H1 (cell line): ENCODE results near the gene RHD. TPM values are rescaled to one million over a fixed set of nuclear protein-coding genes. Genes with fewer than 3 reads are reported as not detected.
"Not testable (repeated sequence)": the region's sequence is repeated elsewhere in the genome, so short reads cannot be mapped to it uniquely, and the experiment has no call there.

Experiments used
- CTCF ChIA-PET: fragments of 300-600 bp; sonication (Branson Sonifier 250); formaldehyde crosslinking; loops from one replicate; lab custom pipeline; 2021; ENCODE audit not compliant: partially characterized antibody; lab: Charles Lee
- POLR2A ChIA-PET: fragments of 300-600 bp; sonication (Branson Sonifier 250); formaldehyde crosslinking; loops from one replicate; lab custom pipeline; 2021; ENCODE audit warnings: inconsistent platforms; ENCODE audit not compliant: partially characterized antibody; lab: Charles Lee
- DNase-seq, 2 experiments: peaks; one replicate each; pipeline versions ENCODE4 v3.0.0 to v3.0.0-alpha.2; 2010 to 2022; ENCODE audit warnings: low spot score in 2 of 2, low read depth in 1 of 2, mixed read lengths in 1 of 2
- FAIRE-seq: peaks from 2 replicates; lab custom pipeline; 2011; peaks lifted over from hg19 to GRCh38; lab: Jason Lieb, UNC
- H2AFZ ChIP-seq: 2 replicates; pipeline ENCODE4 v1.8.1; 2012; ENCODE audit warnings: low read length, inconsistent platforms
- H2AK5ac ChIP-seq: 2 replicates; pipeline ENCODE4 v1.6.1; 2013; ENCODE audit warnings: low read depth, low read length
- H2BK120ac ChIP-seq: replicated peaks from 2 replicates; pipeline ENCODE3; 2013; ENCODE audit warnings: low read depth, low read length, inconsistent platforms
- H2BK12ac ChIP-seq: 2 replicates; pipeline ENCODE4 v1.6.1; 2013; ENCODE audit warnings: low read depth, low read length
- H2BK15ac ChIP-seq: 2 replicates; pipeline ENCODE4 v1.6.1; 2013; ENCODE audit warnings: low read length
- H2BK20ac ChIP-seq: 2 replicates; pipeline ENCODE4 v1.6.1; 2013; ENCODE audit warnings: low read length
- H2BK5ac ChIP-seq: 2 replicates; pipeline ENCODE4 v1.6.1; 2013; ENCODE audit warnings: low read depth, low read length
- H3K14ac ChIP-seq: 2 replicates; pipeline ENCODE4 v1.6.1; 2013; ENCODE audit warnings: inconsistent platforms; ENCODE audit not compliant: insufficient read length
- H3K18ac ChIP-seq: 2 replicates; pipeline ENCODE4 v1.6.1; 2013; ENCODE audit warnings: low read length; ENCODE audit errors: extremely low read depth
- H3K23ac ChIP-seq: 2 replicates; pipeline ENCODE4 v1.6.1; 2013; ENCODE audit warnings: inconsistent platforms; ENCODE audit not compliant: insufficient read length
- H3K23me2 ChIP-seq: 2 replicates; pipeline ENCODE4 v1.6.1; 2013; ENCODE audit warnings: low read depth, low read length
- H3K27ac ChIP-seq: 2 replicates; pipeline ENCODE4 v1.6.1; 2011; ENCODE audit warnings: low read depth, low read length, inconsistent platforms
- H3K27me3 ChIP-seq, 4 experiments: replicated peaks in 1 of 4; 1 replicate in 1 of 4; 2 replicates in 3 of 4; pipeline versions ENCODE4 v1.6.1 to v1.8.1; 2011 to 2013; ENCODE audit warnings: low read length in 3 of 4, mild to moderate bottlenecking in 3 of 4, inconsistent platforms in 2 of 4, mixed read lengths in 2 of 4, moderate library complexity in 1 of 4; ENCODE audit not compliant: control insufficient read depth in 3 of 4, insufficient read depth in 3 of 4; ENCODE audit errors: extremely low read depth in 1 of 4
- H3K36me3 ChIP-seq, 4 experiments: 2 replicates each; pipeline versions ENCODE4 v1.6.1 to v1.8.1; 2011 to 2013; ENCODE audit warnings: mild to moderate bottlenecking in 4 of 4, low read length in 3 of 4, moderate library complexity in 2 of 4, control low read depth in 1 of 4, inconsistent platforms in 1 of 4; ENCODE audit not compliant: insufficient read depth in 4 of 4, control insufficient read depth in 2 of 4
- H3K4ac ChIP-seq: replicated peaks from 2 replicates; pipeline ENCODE3; 2013; ENCODE audit warnings: low read length, low read depth, mixed read lengths, inconsistent platforms; ENCODE audit not compliant: insufficient read length
- H3K4me1 ChIP-seq, 4 experiments: replicated peaks in 1 of 4; 1 replicate in 1 of 4; 2 replicates in 3 of 4; pipeline versions ENCODE4 v1.6.1 to v1.8.1; 2011 to 2013; ENCODE audit warnings: low read length in 3 of 4, inconsistent platforms in 2 of 4, mixed read lengths in 1 of 4; ENCODE audit not compliant: insufficient read depth in 4 of 4, control insufficient read depth in 3 of 4
- H3K4me2 ChIP-seq, 2 experiments: 2 replicates each; pipeline versions ENCODE4 v1.6.1 to v1.8.1; 2011 to 2013; ENCODE audit warnings: low read depth in 2 of 2, low read length in 2 of 2, control low read depth in 1 of 2, inconsistent platforms in 1 of 2, mild to moderate bottlenecking in 1 of 2; ENCODE audit not compliant: insufficient read depth in 1 of 2
- H3K4me3 ChIP-seq, 4 experiments: fragments of 200-600, 300-600 bp in 1 of 4; sonication (generic), shearing (Covaris generic), sonication (Bioruptor Twin) in 1 of 4; 2 replicates each; pipeline versions ENCODE4 v1.5.1 to v1.8.1; 2011 to 2016; ENCODE audit warnings: low read length in 4 of 4, low read depth in 3 of 4, control low read depth in 2 of 4, inconsistent platforms in 2 of 4, mild to moderate bottlenecking in 2 of 4, mixed read lengths in 1 of 4, moderate library complexity in 1 of 4; ENCODE audit not compliant: insufficient read depth in 2 of 4; ENCODE audit errors: extremely low read depth in 1 of 4
- H3K56ac ChIP-seq: replicated peaks from 2 replicates; pipeline ENCODE3; 2013; ENCODE audit warnings: low read depth, mild to moderate bottlenecking, mixed read lengths, low read length, inconsistent platforms; ENCODE audit not compliant: insufficient read length
- H3K79me1 ChIP-seq: 2 replicates; pipeline ENCODE4 v1.6.1; 2013; ENCODE audit warnings: low read depth, low read length, control low read depth
- H3K79me2 ChIP-seq, 2 experiments: 2 replicates each; pipeline versions ENCODE4 v1.6.1 to v1.8.1; 2012 to 2013; ENCODE audit warnings: low read length in 2 of 2, mild to moderate bottlenecking in 2 of 2, inconsistent platforms in 1 of 2; ENCODE audit not compliant: insufficient read depth in 2 of 2, control insufficient read depth in 1 of 2
- H3K9ac ChIP-seq, 4 experiments: replicated peaks in 1 of 4; 1 replicate in 1 of 4; 2 replicates in 3 of 4; pipeline versions ENCODE4 v1.6.1 to v1.8.1; 2011 to 2013; ENCODE audit warnings: low read depth in 3 of 4, low read length in 3 of 4, control low read depth in 2 of 4, mild to moderate bottlenecking in 2 of 4, moderate library complexity in 2 of 4, inconsistent platforms in 1 of 4; ENCODE audit errors: extremely low read depth in 1 of 4
- H3K9me3 ChIP-seq, 2 experiments: 2 replicates each; pipeline versions ENCODE4 v1.6.1 to v1.8.1; 2012 to 2013; ENCODE audit warnings: mild to moderate bottlenecking in 2 of 2, moderate library complexity in 2 of 2, control low read depth in 1 of 2, inconsistent platforms in 1 of 2, low read depth in 1 of 2, low read length in 1 of 2, mixed read lengths in 1 of 2; ENCODE audit not compliant: insufficient read depth in 2 of 2
- H4K20me1 ChIP-seq, 2 experiments: replicated peaks in 1 of 2; 2 replicates each; pipeline versions ENCODE3 to v1.8.1; 2011 to 2013; ENCODE audit warnings: inconsistent platforms in 2 of 2, low read length in 2 of 2, mild to moderate bottlenecking in 1 of 2; ENCODE audit not compliant: insufficient read depth in 2 of 2, control insufficient read depth in 1 of 2
- H4K5ac ChIP-seq: 2 replicates; pipeline ENCODE4 v1.6.1; 2013; ENCODE audit warnings: low read length, low read depth, mixed read lengths, inconsistent platforms; ENCODE audit not compliant: insufficient read length
- H4K8ac ChIP-seq: 2 replicates; pipeline ENCODE4 v1.8.0; 2013; ENCODE audit warnings: mild to moderate bottlenecking, moderate library complexity, low read length, inconsistent platforms; ENCODE audit not compliant: insufficient read depth; ENCODE audit errors: extremely low read depth
- H4K91ac ChIP-seq: replicated peaks from 2 replicates; pipeline ENCODE3; 2013; ENCODE audit warnings: low read length, mixed read lengths, inconsistent platforms; ENCODE audit not compliant: insufficient read length
- WGBS, 2 experiments: shearing (Covaris generic) in 1 of 2; methylation state at CpG; one replicate each; pipeline versions ENCODE4 v1.1.6 to v1.1.7; 2013 to 2015; ENCODE audit warnings: low lambda C conversion rate in 2 of 2, mixed read lengths in 2 of 2, inconsistent platforms in 1 of 2, low coverage in 1 of 2, missing lambda C conversion rate in 1 of 2; ENCODE audit not compliant: insufficient replicate concordance in 2 of 2, insufficient coverage in 1 of 2, insufficient read length in 1 of 2; ENCODE audit errors: extremely low coverage in 1 of 2, missing lambda C conversion rate in 1 of 2; 5-methylcytosine and 5-hydroxymethylcytosine counted together
- polyA plus RNA-seq, 7 experiments: library from polyadenylated mRNA; depleted of rRNA in 3 of 7; stranded (reverse) in 5 of 7; unstranded in 2 of 7; fragments of >200 nt in 5 of 7; fragments of 200-250 nt in 2 of 7; gene quantifications; 1 replicate in 5 of 7; 2 replicates in 1 of 7; 4 replicates in 1 of 7; pipeline versions ENCODE4 v1.2.1 to v1.2.3, GENCODE V29; 2011 to 2013; ENCODE audit warnings: missing spikeins in 2 of 7, mixed read lengths in 2 of 7
- total RNA-seq: library from RNA; stranded (reverse); fragmentation: NEBNext Ultra II Directional; extraction: Animal tissue kit (Norgen Biotek cat#: 25700); gene quantifications from 2 replicates; pipeline ENCODE4 v1.2.1, GENCODE V29; 2021

Gene RHD
- total and polyA plus RNA-seq, 2 of the 8 experiments (the other 6 are each of a cell fraction or from before 2014, with no cell fraction given): 0.21 TPM; not detected in 1

DNA sequence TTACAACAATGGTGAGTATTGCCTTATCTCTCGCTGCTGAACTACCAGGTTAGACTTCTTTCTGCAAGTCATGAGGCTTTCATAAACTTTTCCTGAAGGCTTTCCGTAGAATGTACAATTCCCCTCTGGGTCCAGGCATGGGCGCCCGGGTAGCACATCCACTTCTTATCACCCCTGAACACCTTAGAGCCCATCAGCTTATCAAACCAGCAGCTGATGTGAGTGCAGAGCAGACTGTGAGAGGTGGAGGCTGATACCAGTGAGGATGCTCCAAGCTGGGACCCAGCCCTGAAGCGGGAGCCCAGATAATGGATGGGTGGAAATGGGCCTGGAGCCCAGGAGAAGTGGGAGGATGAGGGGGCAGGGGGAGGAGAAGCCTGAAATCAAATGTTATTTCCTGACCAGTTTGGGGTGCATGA lies 7.4 kb downstream of the RHD start:
- H3K79me1 ChIP-seq, H3K56ac ChIP-seq, H4K5ac ChIP-seq, H4K8ac ChIP-seq, H3K4me3 ChIP-seq, H3K18ac ChIP-seq, H3K9ac ChIP-seq, H4K20me1 ChIP-seq, H3K27me3 ChIP-seq, H4K91ac ChIP-seq, H3K4me2 ChIP-seq, H3K79me2 ChIP-seq, H2BK12ac ChIP-seq, H2BK15ac ChIP-seq, H3K4ac ChIP-seq, H3K9me3 ChIP-seq, CTCF ChIA-PET, H3K23ac ChIP-seq, FAIRE-seq, H3K27ac ChIP-seq, H3K4me1 ChIP-seq, DNase-seq, H3K14ac ChIP-seq, H2BK120ac ChIP-seq, H3K36me3 ChIP-seq, H2BK5ac ChIP-seq, H2AK5ac ChIP-seq, H3K23me2 ChIP-seq, H2BK20ac ChIP-seq, H2AFZ ChIP-seq: not testable (repeated sequence)
- POLR2A ChIA-PET: interaction anchor here (0.6 kb wide), 1 partner anchor 329 kb away, joined by 4 read pairs; no protein-coding TSS in a partner anchor
- WGBS, 2 experiments: 84% methylated on average over 4 of the region's 5 CpGs; no CpG with 5 or more reads in 1 of the 2 experiments

DNA sequence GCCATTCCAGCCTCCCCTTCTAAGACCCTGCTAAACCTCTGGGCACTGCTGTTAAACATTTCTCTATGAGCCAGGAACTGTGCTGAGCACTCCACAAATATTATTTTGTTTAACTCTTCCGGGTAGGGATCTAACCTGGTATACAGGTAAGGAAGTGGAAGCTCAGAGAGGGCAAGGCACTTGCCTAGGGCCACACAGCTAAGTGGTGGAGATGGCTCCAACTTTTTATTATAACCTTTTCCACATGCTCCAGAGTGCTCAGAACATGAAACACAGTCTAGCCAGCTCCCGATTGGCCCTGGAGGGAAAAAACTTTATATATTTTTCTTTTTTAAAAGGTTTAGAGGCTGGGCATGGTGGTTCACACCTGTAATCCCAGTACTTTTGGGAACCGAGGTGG lies 13.6 kb downstream of the RHD start:
- H3K9me3 ChIP-seq, H3K9ac ChIP-seq, H3K79me2 ChIP-seq, H4K8ac ChIP-seq, H3K27me3 ChIP-seq, H3K79me1 ChIP-seq, H4K20me1 ChIP-seq, H3K4me3 ChIP-seq, H2AK5ac ChIP-seq, H3K36me3 ChIP-seq, H3K23me2 ChIP-seq, H4K91ac ChIP-seq, FAIRE-seq, H2BK15ac ChIP-seq, H3K23ac ChIP-seq, H4K5ac ChIP-seq, H2BK5ac ChIP-seq, H3K14ac ChIP-seq, H3K56ac ChIP-seq, H2BK12ac ChIP-seq, DNase-seq, H3K18ac ChIP-seq, H2BK20ac ChIP-seq, CTCF ChIA-PET, H3K4ac ChIP-seq, H2BK120ac ChIP-seq, H3K4me2 ChIP-seq, H2AFZ ChIP-seq, H3K27ac ChIP-seq, H3K4me1 ChIP-seq: not testable (repeated sequence)
- POLR2A ChIA-PET: interaction anchor here (0.7 to 1.4 kb wide), 2 partner anchors 32 to 147 kb away, joined by 3 read pairs; no protein-coding TSS in a partner anchor
- 90% methylated on average over 3 of the region's 3 CpGs; no CpG with 5 or more reads in 1 of the 2 experiments for WGBS, 2 experiments
